Peyer's patch (tissue), 4 donors: Measurements from ENCODE around the gene FBLN1. TPM values are rescaled to one million over a fixed set of nuclear protein-coding genes. Genes with fewer than 3 reads are reported as not detected.

Experiments used
- DNase-seq, 3 donors: peaks; one replicate each; pipeline ENCODE4 v3.0.0-alpha.2; 2017 to 2019
- H3K27ac ChIP-seq, 4 donors: fragments of 200-600 bp; sonication (generic); one replicate each; pipeline ENCODE4 v1.5.1; 2016 to 2019
- H3K27me3 ChIP-seq, 2 donors: fragments of 200-600 bp; sonication (generic); one replicate each; pipeline ENCODE4 v1.5.1; 2019
- H3K36me3 ChIP-seq, 3 donors: fragments of 200-600 bp; sonication (generic); one replicate each; pipeline ENCODE4 v1.5.1; 2016 to 2019
- H3K4me1 ChIP-seq, 4 donors: fragments of 200-600 bp; sonication (generic); one replicate each; pipeline ENCODE4 v1.5.1; 2016 to 2019
- H3K4me3 ChIP-seq, 4 donors: fragments of 200-600 bp; sonication (generic); 1 replicate in 3 of 4; 2 replicates in 1 of 4; pipeline ENCODE4 v1.5.1; 2016 to 2019; ENCODE audit warnings: mild to moderate bottlenecking in 1 of 4
- H3K9me3 ChIP-seq, 4 donors: fragments of 200-600 bp; sonication (generic); one replicate each; pipeline ENCODE4 v1.5.1; 2016 to 2019; ENCODE audit warnings: mild to moderate bottlenecking in 1 of 4
- POLR2A ChIP-seq, 2 donors: fragments of 450-650 bp; IDR thresholded peaks; one replicate each; pipeline ENCODE4 v1.5.1; 2017; ENCODE audit warnings: antibody characterized with exemption in 2 of 2, mild to moderate bottlenecking in 2 of 2, moderate library complexity in 2 of 2
- total RNA-seq, 4 donors: library from RNA; depleted of rRNA; stranded (reverse); fragments of >200 nt; gene quantifications; one replicate each; pipeline ENCODE4 v1.1.0, GENCODE V29; 2016
- TF ChIP-seq, protein P1 (sequence below), 6 experiments: fragments of 450-650 bp in 4 of 6; fragments of 200-600 bp in 2 of 6; sonication (generic) in 1 of 6; IDR thresholded peaks; one replicate each; pipeline ENCODE4 v1.5.1; 2017 to 2019; ENCODE audit warnings: antibody characterized with exemption in 6 of 6, mild to moderate bottlenecking in 3 of 6, moderate library complexity in 1 of 6

The FBLN1 gene
- total RNA-seq, 4 donors from 2014 or later, result 29.8 to 162 (median 136) TPM

DNA sequence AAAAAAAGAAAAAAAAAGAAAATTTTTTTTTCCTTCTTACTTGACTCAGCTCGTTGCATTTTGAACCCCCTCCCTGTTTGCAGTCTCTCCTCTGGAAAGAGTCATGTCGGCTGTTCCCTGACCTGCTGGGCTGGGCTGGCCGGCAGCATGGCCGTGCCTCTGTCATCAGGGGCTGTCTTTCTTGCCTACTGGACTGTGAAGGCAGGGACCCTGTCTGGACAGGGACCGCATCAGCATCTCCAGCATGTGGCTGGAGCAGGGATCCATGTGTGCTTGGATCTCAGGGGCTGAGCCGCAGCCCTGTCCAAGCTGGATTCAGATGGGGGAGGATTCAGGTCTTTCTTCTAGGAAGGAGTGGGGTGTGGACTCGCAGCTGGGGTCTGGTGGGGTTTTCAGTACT lies 15.5 kb downstream of the FBLN1 start:
- Histone ChIP-seq H3K9me3 (no peaks in the 10 kb centered on the region), H3K4me3 (no peak overlapping the region), H3K27me3 (no peaks in the 10 kb centered on the region), H3K4me1 (peaks cover 0 to 15% (median 0%) of the 10 kb centered on the region in 4 donors), H3K27ac (no peak overlapping the region), H3K36me3 (no peaks in the 10 kb centered on the region)
- TF ChIP-seq, protein P1, sequence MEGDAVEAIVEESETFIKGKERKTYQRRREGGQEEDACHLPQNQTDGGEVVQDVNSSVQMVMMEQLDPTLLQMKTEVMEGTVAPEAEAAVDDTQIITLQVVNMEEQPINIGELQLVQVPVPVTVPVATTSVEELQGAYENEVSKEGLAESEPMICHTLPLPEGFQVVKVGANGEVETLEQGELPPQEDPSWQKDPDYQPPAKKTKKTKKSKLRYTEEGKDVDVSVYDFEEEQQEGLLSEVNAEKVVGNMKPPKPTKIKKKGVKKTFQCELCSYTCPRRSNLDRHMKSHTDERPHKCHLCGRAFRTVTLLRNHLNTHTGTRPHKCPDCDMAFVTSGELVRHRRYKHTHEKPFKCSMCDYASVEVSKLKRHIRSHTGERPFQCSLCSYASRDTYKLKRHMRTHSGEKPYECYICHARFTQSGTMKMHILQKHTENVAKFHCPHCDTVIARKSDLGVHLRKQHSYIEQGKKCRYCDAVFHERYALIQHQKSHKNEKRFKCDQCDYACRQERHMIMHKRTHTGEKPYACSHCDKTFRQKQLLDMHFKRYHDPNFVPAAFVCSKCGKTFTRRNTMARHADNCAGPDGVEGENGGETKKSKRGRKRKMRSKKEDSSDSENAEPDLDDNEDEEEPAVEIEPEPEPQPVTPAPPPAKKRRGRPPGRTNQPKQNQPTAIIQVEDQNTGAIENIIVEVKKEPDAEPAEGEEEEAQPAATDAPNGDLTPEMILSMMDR (IDR thresholded peaks at IDR 0.05), result no peak
- TF ChIP-seq POLR2A (IDR thresholded peaks at IDR 0.05), result no peak
- no peak for DNase-seq

DNA sequence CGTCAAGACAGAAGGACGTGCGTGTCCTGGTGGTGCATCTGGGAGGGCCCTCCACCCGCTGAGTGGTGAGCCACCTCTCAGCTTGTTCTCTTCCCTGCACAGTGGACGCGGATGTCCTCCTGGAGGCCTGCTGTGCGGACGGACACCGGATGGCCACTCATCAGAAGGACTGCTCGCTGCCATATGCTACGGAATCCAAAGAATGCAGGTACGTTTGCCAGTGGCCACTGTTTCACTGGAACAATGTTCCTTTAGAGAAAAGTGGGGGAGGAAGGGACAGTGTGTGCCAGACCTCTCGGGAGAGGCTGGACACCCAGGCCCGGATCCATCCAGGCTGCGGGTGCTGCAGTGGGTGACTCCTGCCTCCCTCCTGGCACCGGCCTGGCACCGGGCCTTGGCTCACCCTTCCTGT lies 15.9 kb downstream of the FBLN1 start:
- Histone ChIP-seq H3K4me1 (peaks cover 0 to 15% (median 0%) of the 10 kb centered on the region in 4 donors), H3K27ac (no peak overlapping the region), H3K4me3 (no peak overlapping the region), H3K27me3 (no peaks in the 10 kb centered on the region), H3K9me3 (no peaks in the 10 kb centered on the region), H3K36me3 (no peaks in the 10 kb centered on the region)
- no peak for DNase-seq
- TF ChIP-seq POLR2A (IDR thresholded peaks at IDR 0.05), result no peak
- TF ChIP-seq, protein P1 (IDR thresholded peaks at IDR 0.05), result no peak

DNA sequence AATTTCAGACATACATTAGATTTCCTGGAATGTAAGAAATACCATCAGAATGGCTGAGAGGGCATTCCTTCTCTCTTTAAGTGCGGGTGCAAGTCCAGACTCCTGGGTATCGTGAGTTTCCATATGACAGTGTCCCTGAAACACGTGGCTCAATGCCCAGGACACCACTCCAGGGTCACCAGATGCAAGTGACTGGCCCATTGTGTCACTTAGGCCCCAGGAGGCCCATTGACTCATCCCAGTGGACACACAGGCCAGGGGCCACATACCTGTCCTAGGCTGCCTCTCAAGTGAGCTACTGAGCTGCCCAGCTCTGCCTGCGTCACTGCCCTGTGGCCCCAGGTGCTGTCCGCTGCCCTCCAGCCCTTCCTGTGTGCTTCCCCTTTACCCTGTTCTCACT lies 18.5 kb downstream of the FBLN1 start:
- no peaks in the 10 kb centered on the region for H3K4me1 ChIP-seq
- TF ChIP-seq, protein P1 (IDR thresholded peaks at IDR 0.05), result no peak
- no peak for TF ChIP-seq POLR2A (IDR thresholded peaks at IDR 0.05)
- H3K27ac ChIP-seq, result no peak overlapping the region
- no peaks in the 10 kb centered on the region for H3K36me3 ChIP-seq
- no peak overlapping the region for H3K4me3 ChIP-seq
- no peaks in the 10 kb centered on the region for H3K27me3 ChIP-seq
- no peak for DNase-seq
- no peaks in the 10 kb centered on the region for H3K9me3 ChIP-seq

DNA sequence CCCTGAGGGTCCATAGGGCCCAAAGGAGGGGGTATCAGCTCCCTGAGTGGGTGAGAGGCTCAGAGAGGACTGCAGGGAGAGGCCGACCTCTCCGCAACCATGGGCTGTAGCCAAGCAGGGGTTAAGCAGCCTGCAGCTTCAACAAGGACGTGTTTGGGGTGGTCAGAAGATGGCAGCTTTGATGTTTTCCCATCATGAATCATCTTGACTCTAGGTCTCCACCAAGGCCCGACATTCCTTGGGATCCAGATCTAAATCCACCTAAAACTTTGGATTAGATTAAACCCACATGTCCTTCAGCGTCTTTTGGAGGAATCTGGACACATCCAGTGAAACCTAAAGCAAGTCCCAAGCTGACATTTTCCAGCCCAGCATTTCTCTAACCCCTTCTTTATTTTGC lies 19.8 kb downstream of the FBLN1 start:
- Histone ChIP-seq H3K4me3 (no peak overlapping the region), H3K27me3 (no peaks in the 10 kb centered on the region), H3K9me3 (no peaks in the 10 kb centered on the region), H3K27ac (no peak overlapping the region), H3K4me1 (no peaks in the 10 kb centered on the region), H3K36me3 (no peaks in the 10 kb centered on the region)
- no peak for DNase-seq
- no peak for TF ChIP-seq POLR2A (IDR thresholded peaks at IDR 0.05)
- TF ChIP-seq, protein P1 (IDR thresholded peaks at IDR 0.05), result no peak

DNA sequence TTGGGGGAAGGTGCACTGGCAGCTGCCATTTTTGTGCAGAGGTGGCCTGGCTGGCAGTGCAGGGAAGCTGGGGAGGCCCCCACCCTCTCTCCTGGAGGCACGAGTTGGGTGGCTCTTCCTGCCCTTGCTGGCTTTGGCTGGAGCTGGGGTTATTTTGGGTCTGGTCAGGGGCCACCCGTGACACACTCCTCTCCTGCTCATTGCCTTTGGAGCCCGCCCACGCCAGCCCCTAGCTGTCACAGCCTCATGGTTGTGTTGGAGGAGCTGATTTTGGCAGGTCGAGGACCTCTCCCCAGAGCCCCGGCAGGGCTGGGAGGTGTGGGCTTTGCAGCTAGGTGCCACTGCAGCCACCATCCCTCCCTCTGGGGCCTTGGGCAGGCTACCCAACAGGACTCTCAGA lies 21.5 kb downstream of the FBLN1 start:
- no peaks in the 10 kb centered on the region for H3K4me1 ChIP-seq
- no peak for TF ChIP-seq POLR2A (IDR thresholded peaks at IDR 0.05)
- TF ChIP-seq, protein P1 (IDR thresholded peaks at IDR 0.05), result no peak
- no peak overlapping the region for H3K27ac ChIP-seq
- no peak overlapping the region for H3K4me3 ChIP-seq
- H3K27me3 ChIP-seq, result no peaks in the 10 kb centered on the region
- H3K9me3 ChIP-seq, result no peaks in the 10 kb centered on the region
- no peak for DNase-seq
- H3K36me3 ChIP-seq, result no peaks in the 10 kb centered on the region

DNA sequence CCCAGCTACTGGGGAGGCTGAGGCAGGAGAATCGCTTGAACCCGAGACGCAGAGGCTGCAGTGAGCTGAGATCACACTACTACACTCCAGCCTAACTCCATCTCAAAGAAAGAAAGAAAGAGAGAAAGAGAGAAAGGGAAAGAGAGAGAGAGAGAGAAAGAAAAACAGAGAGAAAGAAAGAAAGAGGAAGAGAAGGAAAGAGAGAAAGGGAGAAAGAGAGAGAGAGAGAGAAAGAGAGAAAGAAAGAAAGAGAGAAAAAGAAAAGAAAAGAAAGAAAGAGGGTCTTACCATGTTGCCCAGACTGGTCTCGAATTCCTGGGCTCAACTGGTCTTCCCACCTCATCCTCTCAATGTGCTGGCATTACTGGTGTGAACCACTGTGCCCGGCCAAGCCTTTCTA lies 22.3 kb downstream of the FBLN1 start:
- no peak overlapping the region for H3K4me3 ChIP-seq
- H3K27me3 ChIP-seq, result no peaks in the 10 kb centered on the region
- DNase-seq, result no peak
- no peaks in the 10 kb centered on the region for H3K4me1 ChIP-seq
- H3K36me3 ChIP-seq, result no peaks in the 10 kb centered on the region
- TF ChIP-seq POLR2A (IDR thresholded peaks at IDR 0.05), result no peak
- TF ChIP-seq, protein P1 (IDR thresholded peaks at IDR 0.05), result no peak
- H3K9me3 ChIP-seq, result no peaks in the 10 kb centered on the region
- H3K27ac ChIP-seq, result peak overlapping the region in 3 of 4 donors; percentile 17 to 63 (median 27)
